ENCODE data around the gene SFMBT2. TPM values are rescaled to one million over a fixed set of nuclear protein-coding genes. Genes with fewer than 3 reads are reported as not detected.

SFMBT2 gene
- total and polyA plus RNA-seq, 10 of the 15 experiments (the other 5 are each of a cell fraction or from before 2014, with no cell fraction given) = 2.8 to 29.6 (median 15.1) TPM

DNA sequence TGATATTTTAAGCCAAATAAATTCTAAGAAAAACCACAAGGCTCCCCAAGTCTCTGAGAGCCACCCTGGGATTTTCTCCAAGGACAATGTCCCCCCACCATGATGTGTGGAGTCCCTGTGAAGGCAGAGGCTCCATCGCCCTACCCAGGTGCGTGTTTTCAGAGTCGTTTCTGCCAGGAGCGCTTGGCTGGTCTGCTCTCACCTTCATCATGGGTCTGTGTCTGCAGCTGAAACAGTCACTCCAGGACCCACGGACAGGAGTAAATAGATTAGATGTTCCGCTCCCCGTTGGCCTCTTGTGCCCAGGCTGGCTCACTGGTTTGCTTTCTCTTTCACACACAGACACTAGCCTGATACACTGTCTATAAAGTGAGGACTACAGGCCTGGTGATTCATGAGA is 217.5 kb downstream of the SFMBT2 start:
- SMC1A ChIA-PET (ENCODE audit: uncharacterized antibody, unreplicated experiment) = no interaction called here
- 0 out of 2 replicates have a peak, but pooled peaks have one; percentile 21 for TF ChIP-seq RUNX3 (IDR thresholded peaks at IDR 0.05; ENCODE audit: low read length)
- TF ChIP-seq SMAD5 (IDR thresholded peaks at IDR 0.05; ENCODE audit: low read depth) = no peak
- TF ChIP-seq, protein P1, sequence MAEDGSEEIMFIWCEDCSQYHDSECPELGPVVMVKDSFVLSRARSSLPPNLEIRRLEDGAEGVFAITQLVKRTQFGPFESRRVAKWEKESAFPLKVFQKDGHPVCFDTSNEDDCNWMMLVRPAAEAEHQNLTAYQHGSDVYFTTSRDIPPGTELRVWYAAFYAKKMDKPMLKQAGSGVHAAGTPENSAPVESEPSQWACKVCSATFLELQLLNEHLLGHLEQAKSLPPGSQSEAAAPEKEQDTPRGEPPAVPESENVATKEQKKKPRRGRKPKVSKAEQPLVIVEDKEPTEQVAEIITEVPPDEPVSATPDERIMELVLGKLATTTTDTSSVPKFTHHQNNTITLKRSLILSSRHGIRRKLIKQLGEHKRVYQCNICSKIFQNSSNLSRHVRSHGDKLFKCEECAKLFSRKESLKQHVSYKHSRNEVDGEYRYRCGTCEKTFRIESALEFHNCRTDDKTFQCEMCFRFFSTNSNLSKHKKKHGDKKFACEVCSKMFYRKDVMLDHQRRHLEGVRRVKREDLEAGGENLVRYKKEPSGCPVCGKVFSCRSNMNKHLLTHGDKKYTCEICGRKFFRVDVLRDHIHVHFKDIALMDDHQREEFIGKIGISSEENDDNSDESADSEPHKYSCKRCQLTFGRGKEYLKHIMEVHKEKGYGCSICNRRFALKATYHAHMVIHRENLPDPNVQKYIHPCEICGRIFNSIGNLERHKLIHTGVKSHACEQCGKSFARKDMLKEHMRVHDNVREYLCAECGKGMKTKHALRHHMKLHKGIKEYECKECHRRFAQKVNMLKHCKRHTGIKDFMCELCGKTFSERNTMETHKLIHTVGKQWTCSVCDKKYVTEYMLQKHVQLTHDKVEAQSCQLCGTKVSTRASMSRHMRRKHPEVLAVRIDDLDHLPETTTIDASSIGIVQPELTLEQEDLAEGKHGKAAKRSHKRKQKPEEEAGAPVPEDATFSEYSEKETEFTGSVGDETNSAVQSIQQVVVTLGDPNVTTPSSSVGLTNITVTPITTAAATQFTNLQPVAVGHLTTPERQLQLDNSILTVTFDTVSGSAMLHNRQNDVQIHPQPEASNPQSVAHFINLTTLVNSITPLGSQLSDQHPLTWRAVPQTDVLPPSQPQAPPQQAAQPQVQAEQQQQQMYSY (CRISPR knock-in tag; IDR thresholded peaks at IDR 0.05) = no peak
- no peak for TF ChIP-seq HDAC2 (IDR thresholded peaks at IDR 0.05)
- no peak overlapping the region for H3K4me3 ChIP-seq
- H2AFZ ChIP-seq (ENCODE audit: control insufficient read depth, low read depth, low read length) = no peak overlapping the region
- H3K9me3 ChIP-seq (replicated peaks; ENCODE audit: control insufficient read depth, insufficient read depth, low read length) = no peaks in the 10 kb centered on the region; the same call in 1 of the 3 replicates
- CTCF ChIA-PET = no interaction called here
- ATAC-seq (no peak; the same call in 2 of the 3 replicates), FAIRE-seq (no peak), DNase-seq (ENCODE audit: low read depth, low spot score) (no peak)
- peaks cover 24 to 48% of the 10 kb centered on the region in 2 experiments for H3K36me3 ChIP-seq (ENCODE audit: control insufficient read depth in 2 of 2, insufficient read depth in 2 of 2, low read length in 1 of 2)
- peak overlapping the region; percentile 33 for H3K27ac ChIP-seq (ENCODE audit: control insufficient read depth, insufficient read depth)
- H3K27me3 ChIP-seq (replicated peaks in 1 of 2; ENCODE audit: control insufficient read depth in 2 of 2, insufficient read depth in 2 of 2, low read length in 1 of 2) = no peaks in the 10 kb centered on the region
- intact Hi-C loops (cut with micrococcal nuclease; ENCODE audit: unreplicated experiment) (no loop called here), in situ Hi-C loops (cut with MboI) (no loop called here)
- POLR2A ChIA-PET = no interaction called here
- no peak overlapping the region for H3K4me2 ChIP-seq (ENCODE audit: control insufficient read depth, insufficient read depth)
- H3K9ac ChIP-seq (ENCODE audit: control insufficient read depth, insufficient read depth, low read length) = no peak overlapping the region
- peaks cover 9% of the 10 kb centered on the region for H3K4me1 ChIP-seq (ENCODE audit: control insufficient read depth, insufficient read depth, low read length)
- no peaks in the 10 kb centered on the region for H4K20me1 ChIP-seq (ENCODE audit: control insufficient read depth, insufficient read depth)
- 48% methylated on average over 7 of the region's 7 CpGs for WGBS (ENCODE audit: insufficient coverage, insufficient replicate concordance, low lambda C conversion rate, missing lambda C conversion rate)
- RAD21 ChIA-PET (ENCODE audit: unreplicated experiment) = no interaction called here
- BruUV-seq (replicated peaks) = no TSS peak
- no peaks in the 10 kb centered on the region for H3K79me2 ChIP-seq (ENCODE audit: control insufficient read depth, insufficient read depth, low read length)
